ENCODE results near the gene PSMD5. TPM values are rescaled to one million over a fixed set of nuclear protein-coding genes. Genes with fewer than 3 reads are reported as not detected.

Gene PSMD5
- total RNA-seq, 1 experiment from 2014 or later, result 53.0 TPM

GRCh38 chr9:120777229-120777628 lies 65.5 kb downstream of the PSMD5 start:
- intact Hi-C loops (cut with micrococcal nuclease; ENCODE audit: unreplicated experiment) (no loop called here), in situ Hi-C loops (cut with HindIII; ENCODE audit: low pct_unique_long_range_greater_than_20kb, low sequenced_read_pairs) (no loop called here)
- no TSS peak for BruUV-seq (replicated peaks)
- TF ChIP-seq, protein P1, sequence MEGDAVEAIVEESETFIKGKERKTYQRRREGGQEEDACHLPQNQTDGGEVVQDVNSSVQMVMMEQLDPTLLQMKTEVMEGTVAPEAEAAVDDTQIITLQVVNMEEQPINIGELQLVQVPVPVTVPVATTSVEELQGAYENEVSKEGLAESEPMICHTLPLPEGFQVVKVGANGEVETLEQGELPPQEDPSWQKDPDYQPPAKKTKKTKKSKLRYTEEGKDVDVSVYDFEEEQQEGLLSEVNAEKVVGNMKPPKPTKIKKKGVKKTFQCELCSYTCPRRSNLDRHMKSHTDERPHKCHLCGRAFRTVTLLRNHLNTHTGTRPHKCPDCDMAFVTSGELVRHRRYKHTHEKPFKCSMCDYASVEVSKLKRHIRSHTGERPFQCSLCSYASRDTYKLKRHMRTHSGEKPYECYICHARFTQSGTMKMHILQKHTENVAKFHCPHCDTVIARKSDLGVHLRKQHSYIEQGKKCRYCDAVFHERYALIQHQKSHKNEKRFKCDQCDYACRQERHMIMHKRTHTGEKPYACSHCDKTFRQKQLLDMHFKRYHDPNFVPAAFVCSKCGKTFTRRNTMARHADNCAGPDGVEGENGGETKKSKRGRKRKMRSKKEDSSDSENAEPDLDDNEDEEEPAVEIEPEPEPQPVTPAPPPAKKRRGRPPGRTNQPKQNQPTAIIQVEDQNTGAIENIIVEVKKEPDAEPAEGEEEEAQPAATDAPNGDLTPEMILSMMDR (IDR thresholded peaks at IDR 0.05), result no peak
- TF ChIP-seq TCF7L2 (IDR thresholded peaks at IDR 0.05; ENCODE audit: low read depth, low read length) (no peak), SIN3A (IDR thresholded peaks at IDR 0.05; ENCODE audit: borderline replicate concordance, insufficient read depth, low read depth, low read length) (no peak), REST (IDR thresholded peaks at IDR 0.05; ENCODE audit: insufficient read depth in 1 of 2, low read depth in 2 of 2, low read length in 1 of 2) (no peak), POLR2AphosphoS5 (IDR thresholded peaks at IDR 0.05; ENCODE audit: low read depth, low read length) (no peak)
- CTCF ChIA-PET, result interaction anchor here (0.5 kb wide), 1 partner anchor 52 kb away, joined by 3 read pairs; no protein-coding TSS in a partner anchor
- Histone ChIP-seq H3K27me3 (ENCODE audit: control insufficient read depth, insufficient read depth, low read length) (no peaks in the 10 kb centered on the region), H3K4me3 (ENCODE audit: low read depth in 2 of 2, low read length in 2 of 2) (no peak overlapping the region), H3K27ac (ENCODE audit: low read length) (no peak overlapping the region), H3K4me1 (ENCODE audit: control insufficient read depth, insufficient read depth, low read length) (no peaks in the 10 kb centered on the region), H3K36me3 (ENCODE audit: control insufficient read depth, insufficient read depth, low read length) (peaks cover 8% of the 10 kb centered on the region), H3K9me3 (ENCODE audit: control insufficient read depth, insufficient read depth, low read depth, low read length) (no peaks in the 10 kb centered on the region)
- DNase-seq (ENCODE audit: low read depth, low spot score) (no peak), ATAC-seq (no peak)
- POLR2A ChIA-PET, result no interaction called here

DNA sequence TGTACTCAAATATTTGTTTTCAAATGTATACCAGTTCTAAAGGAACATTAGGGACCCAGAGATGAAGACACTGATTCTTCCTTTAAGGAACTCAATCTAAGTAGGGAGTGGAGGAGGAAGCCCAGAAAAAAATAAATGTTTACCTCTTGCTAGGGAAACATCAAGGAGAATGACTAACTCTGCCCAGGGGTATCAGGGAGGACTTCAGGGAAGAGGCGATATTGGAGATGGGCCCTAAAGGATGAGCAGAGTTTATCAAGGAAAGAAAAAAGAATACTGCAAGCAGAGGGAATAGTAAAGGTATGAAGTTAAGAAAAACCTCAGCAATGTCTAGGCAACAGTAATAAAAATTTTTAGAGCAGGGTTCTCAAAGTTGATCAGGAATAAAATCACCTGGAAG lies 65.9 kb downstream of the PSMD5 start:
- ATAC-seq (no peak), DNase-seq (ENCODE audit: low read depth, low spot score) (no peak)
- no peak for TF ChIP-seq TCF7L2 (IDR thresholded peaks at IDR 0.05; ENCODE audit: low read depth, low read length)
- no peak for TF ChIP-seq SIN3A (IDR thresholded peaks at IDR 0.05; ENCODE audit: borderline replicate concordance, insufficient read depth, low read depth, low read length)
- no peak for TF ChIP-seq POLR2AphosphoS5 (IDR thresholded peaks at IDR 0.05; ENCODE audit: low read depth, low read length)
- TF ChIP-seq, protein P1 (IDR thresholded peaks at IDR 0.05), result no peak
- no peak for TF ChIP-seq REST (IDR thresholded peaks at IDR 0.05; ENCODE audit: insufficient read depth in 1 of 2, low read depth in 2 of 2, low read length in 1 of 2)
- intact Hi-C loops (cut with micrococcal nuclease; ENCODE audit: unreplicated experiment), result no loop called here
- Histone ChIP-seq H3K36me3 (ENCODE audit: control insufficient read depth, insufficient read depth, low read length) (peaks cover 8% of the 10 kb centered on the region), H3K27me3 (ENCODE audit: control insufficient read depth, insufficient read depth, low read length) (no peaks in the 10 kb centered on the region), H3K4me1 (ENCODE audit: control insufficient read depth, insufficient read depth, low read length) (no peaks in the 10 kb centered on the region), H3K9me3 (ENCODE audit: control insufficient read depth, insufficient read depth, low read depth, low read length) (no peaks in the 10 kb centered on the region), H3K27ac (ENCODE audit: low read length) (no peak overlapping the region), H3K4me3 (ENCODE audit: low read depth in 2 of 2, low read length in 2 of 2) (no peak overlapping the region)
- POLR2A ChIA-PET, result no interaction called here
- BruUV-seq (replicated peaks), result no TSS peak
- CTCF ChIA-PET, result no interaction called here
- in situ Hi-C loops (cut with HindIII; ENCODE audit: low pct_unique_long_range_greater_than_20kb, low sequenced_read_pairs), result no loop called here
